ENCODE results near the gene DENND2A.
A peak's percentile ranks its signal among the peaks of the same experiment; 100 is the strongest.
"Not testable (repeated sequence)": the region's sequence is repeated elsewhere in the genome, so short reads cannot be mapped to it uniquely, and the experiment has no call there.

DENND2A gene

GRCh38 chr7:140631602-140632001 is 9.0 kb downstream of the DENND2A start:
- H3K27ac ChIP-seq (ENCODE audit: low read depth, low read length): no peak overlapping the region

GRCh38 chr7:140631021-140631420 is 9.6 kb downstream of the DENND2A start:
- Histone ChIP-seq H3K27me3 (ENCODE audit: insufficient read depth, low read length) (peaks cover 21% of the 10 kb centered on the region), H3K4me3 (ENCODE audit: low read depth, low read length) (no peak overlapping the region), H2AFZ (ENCODE audit: low read length, unreplicated experiment) (no peak overlapping the region)

More at GRCh38 chr7:140631602-140632001, 9.0 kb downstream of the DENND2A start:
- no peaks in the 10 kb centered on the region for H3K79me2 ChIP-seq (ENCODE audit: control insufficient read depth, insufficient read depth, low read length, unreplicated experiment)
- H2AFZ ChIP-seq (ENCODE audit: low read length, unreplicated experiment): no peak overlapping the region
- peaks cover 21% of the 10 kb centered on the region for H3K27me3 ChIP-seq (ENCODE audit: insufficient read depth, low read length)
- no peak overlapping the region for H3K4me3 ChIP-seq (ENCODE audit: low read depth, low read length)
- no peaks in the 10 kb centered on the region for H3K36me3 ChIP-seq (ENCODE audit: insufficient read depth, low read length)
- peaks cover 9% of the 10 kb centered on the region for H3K4me1 ChIP-seq (ENCODE audit: control insufficient read depth, insufficient read depth, low read length, unreplicated experiment)

GRCh38 chr7:140625908-140626868 is 14.4 kb downstream of the DENND2A start:
- no peaks in the 10 kb centered on the region for H3K79me2 ChIP-seq (ENCODE audit: control insufficient read depth, insufficient read depth, low read length, unreplicated experiment)
- no peaks in the 10 kb centered on the region for H3K36me3 ChIP-seq (ENCODE audit: insufficient read depth, low read length)
- H3K4me1 ChIP-seq (ENCODE audit: control insufficient read depth, insufficient read depth, low read length, unreplicated experiment): peaks cover 17% of the 10 kb centered on the region
- H2AFZ ChIP-seq (ENCODE audit: low read length, unreplicated experiment): peak overlapping the region; percentile 77
- peaks cover 9% of the 10 kb centered on the region; the same call in 1 of the 2 replicates for H3K27me3 ChIP-seq (ENCODE audit: insufficient read depth, low read length)
- H3K27ac ChIP-seq (ENCODE audit: low read depth, low read length): 0 out of 2 replicates have a peak overlapping the region, but pooled peaks have one; percentile 14
- no peak overlapping the region; the same call in 1 of the 2 replicates for H3K4me3 ChIP-seq (ENCODE audit: low read depth, low read length)

More at GRCh38 chr7:140631021-140631420, 9.6 kb downstream of the DENND2A start:
- Histone ChIP-seq H3K79me2 (ENCODE audit: control insufficient read depth, insufficient read depth, low read length, unreplicated experiment) (no peaks in the 10 kb centered on the region), H3K4me1 (ENCODE audit: control insufficient read depth, insufficient read depth, low read length, unreplicated experiment) (peaks cover 15% of the 10 kb centered on the region), H3K36me3 (ENCODE audit: insufficient read depth, low read length) (no peaks in the 10 kb centered on the region), H3K27ac (ENCODE audit: low read depth, low read length) (no peak overlapping the region)

GRCh38 chr7:140625192-140625558 is 15.4 kb downstream of the DENND2A start:
- H3K27ac ChIP-seq (ENCODE audit: low read depth, low read length); H3K36me3 ChIP-seq (ENCODE audit: insufficient read depth, low read length); H2AFZ ChIP-seq (ENCODE audit: low read length, unreplicated experiment); H3K4me3 ChIP-seq (ENCODE audit: low read depth, low read length); H3K79me2 ChIP-seq (ENCODE audit: control insufficient read depth, insufficient read depth, low read length, unreplicated experiment); H3K27me3 ChIP-seq (ENCODE audit: insufficient read depth, low read length): not testable (repeated sequence)
- H3K4me1 ChIP-seq (ENCODE audit: control insufficient read depth, insufficient read depth, low read length, unreplicated experiment): peaks cover 17% of the 10 kb centered on the region

- H3K4me3 ChIP-seq (ENCODE audit: low read depth, low read length): no peak overlapping the region
- H2AFZ ChIP-seq (ENCODE audit: low read length, unreplicated experiment): no peak overlapping the region
- H3K36me3 ChIP-seq (ENCODE audit: insufficient read depth, low read length): no peaks in the 10 kb centered on the region
- peaks cover 4% of the 10 kb centered on the region; the same call in 1 of the 2 replicates for H3K27me3 ChIP-seq (ENCODE audit: insufficient read depth, low read length)
- no peaks in the 10 kb centered on the region for H3K79me2 ChIP-seq (ENCODE audit: control insufficient read depth, insufficient read depth, low read length, unreplicated experiment)
- no peak overlapping the region for H3K27ac ChIP-seq (ENCODE audit: low read depth, low read length)
- H3K4me1 ChIP-seq (ENCODE audit: control insufficient read depth, insufficient read depth, low read length, unreplicated experiment): peaks cover 17% of the 10 kb centered on the region
These were observed 16.0 kb downstream of the DENND2A start for GRCh38 chr7:140624392-140625191.

- peaks cover 2% of the 10 kb centered on the region; the same call in 1 of the 2 replicates for H3K27me3 ChIP-seq (ENCODE audit: insufficient read depth, low read length)
These were observed 16.6 kb downstream of the DENND2A start for GRCh38 chr7:140623980-140624379.

GRCh38 chr7:140621401-140622021 is 19.1 kb downstream of the DENND2A start:
- H3K27me3 ChIP-seq (ENCODE audit: insufficient read depth, low read length): no peaks in the 10 kb centered on the region
- H3K79me2 ChIP-seq (ENCODE audit: control insufficient read depth, insufficient read depth, low read length, unreplicated experiment): no peaks in the 10 kb centered on the region
- no peaks in the 10 kb centered on the region for H3K36me3 ChIP-seq (ENCODE audit: insufficient read depth, low read length)
- no peak overlapping the region for H3K4me3 ChIP-seq (ENCODE audit: low read depth, low read length)
- H3K4me1 ChIP-seq (ENCODE audit: control insufficient read depth, insufficient read depth, low read length, unreplicated experiment): peaks cover 7% of the 10 kb centered on the region
- H2AFZ ChIP-seq (ENCODE audit: low read length, unreplicated experiment): no peak overlapping the region
- no peak overlapping the region for H3K27ac ChIP-seq (ENCODE audit: low read depth, low read length)

More at GRCh38 chr7:140623980-140624379, 16.6 kb downstream of the DENND2A start:
- Histone ChIP-seq H3K36me3 (ENCODE audit: insufficient read depth, low read length) (no peaks in the 10 kb centered on the region), H2AFZ (ENCODE audit: low read length, unreplicated experiment) (no peak overlapping the region), H3K27ac (ENCODE audit: low read depth, low read length) (no peak overlapping the region), H3K4me1 (ENCODE audit: control insufficient read depth, insufficient read depth, low read length, unreplicated experiment) (peaks cover 17% of the 10 kb centered on the region), H3K4me3 (ENCODE audit: low read depth, low read length) (no peak overlapping the region), H3K79me2 (ENCODE audit: control insufficient read depth, insufficient read depth, low read length, unreplicated experiment) (no peaks in the 10 kb centered on the region)

- H3K27ac ChIP-seq (ENCODE audit: low read depth, low read length); H3K79me2 ChIP-seq (ENCODE audit: control insufficient read depth, insufficient read depth, low read length, unreplicated experiment); H2AFZ ChIP-seq (ENCODE audit: low read length, unreplicated experiment): not testable (repeated sequence)
These were observed 20.6 kb downstream of the DENND2A start for GRCh38 chr7:140619915-140620510.

GRCh38 chr7:140619176-140619575 is 21.4 kb downstream of the DENND2A start:
- Histone ChIP-seq H3K4me3 (ENCODE audit: low read depth, low read length) (no peak overlapping the region), H3K4me1 (ENCODE audit: control insufficient read depth, insufficient read depth, low read length, unreplicated experiment) (no peaks in the 10 kb centered on the region), H3K79me2 (ENCODE audit: control insufficient read depth, insufficient read depth, low read length, unreplicated experiment) (no peaks in the 10 kb centered on the region), H2AFZ (ENCODE audit: low read length, unreplicated experiment) (no peak overlapping the region), H3K27me3 (ENCODE audit: insufficient read depth, low read length) (no peaks in the 10 kb centered on the region), H3K36me3 (ENCODE audit: insufficient read depth, low read length) (no peaks in the 10 kb centered on the region), H3K27ac (ENCODE audit: low read depth, low read length) (no peak overlapping the region)

More at GRCh38 chr7:140619915-140620510, 20.6 kb downstream of the DENND2A start:
- H3K27me3 ChIP-seq (ENCODE audit: insufficient read depth, low read length); H3K36me3 ChIP-seq (ENCODE audit: insufficient read depth, low read length); H3K4me1 ChIP-seq (ENCODE audit: control insufficient read depth, insufficient read depth, low read length, unreplicated experiment); H3K4me3 ChIP-seq (ENCODE audit: low read depth, low read length): not testable (repeated sequence)

GRCh38 chr7:140618306-140618705 is 22.3 kb downstream of the DENND2A start:
- Histone ChIP-seq H3K36me3 (ENCODE audit: insufficient read depth, low read length) (no peaks in the 10 kb centered on the region), H3K4me3 (ENCODE audit: low read depth, low read length) (no peak overlapping the region), H2AFZ (ENCODE audit: low read length, unreplicated experiment) (no peak overlapping the region), H3K27ac (ENCODE audit: low read depth, low read length) (no peak overlapping the region), H3K4me1 (ENCODE audit: control insufficient read depth, insufficient read depth, low read length, unreplicated experiment) (no peaks in the 10 kb centered on the region), H3K27me3 (ENCODE audit: insufficient read depth, low read length) (no peaks in the 10 kb centered on the region), H3K79me2 (ENCODE audit: control insufficient read depth, insufficient read depth, low read length, unreplicated experiment) (no peaks in the 10 kb centered on the region)
